SK-N-SH (cell line): ENCODE measurements around the gene MAPRE2.

ENCODE experiments used
- CTCF ChIP-seq: fragments of 200-600 bp; sonication (generic); IDR thresholded peaks from 2 replicates; pipeline ENCODE4 v1.6.1; 2017; ENCODE audit warnings: antibody characterized with exemption, mild to moderate bottlenecking, moderate library complexity
- ELF1 ChIP-seq: IDR thresholded peaks from 2 replicates; pipeline ENCODE4 v1.4.0; 2012
- EZH2phosphoT487 ChIP-seq: fragments of 200-600 bp; sonication (generic); IDR thresholded peaks from 2 replicates; pipeline ENCODE4 v1.6.1; 2017; ENCODE audit warnings: low read depth, mixed run types, mild to moderate bottlenecking, antibody characterized with exemption, moderate library complexity, borderline replicate concordance
- FOXM1 ChIP-seq: IDR thresholded peaks from 2 replicates; pipeline ENCODE4 v1.4.0; 2012; ENCODE audit warnings: low read depth, mild to moderate bottlenecking
- GABPA ChIP-seq: IDR thresholded peaks from 2 replicates; pipeline ENCODE4 v1.4.0; 2012; ENCODE audit warnings: low read depth, mild to moderate bottlenecking
- MXI1 ChIP-seq: IDR thresholded peaks from 2 replicates; pipeline ENCODE4 v1.6.1; 2012; ENCODE audit warnings: mild to moderate bottlenecking, low read depth, low read length, improper control_type of control experiment
- POLR2AphosphoS5 ChIP-seq: IDR thresholded peaks from 2 replicates; pipeline ENCODE4 v1.6.1; 2012; ENCODE audit warnings: low read depth, low read length
- SIN3A ChIP-seq: IDR thresholded peaks from 2 replicates; pipeline ENCODE4 v1.6.1; 2012; ENCODE audit warnings: low read depth, mild to moderate bottlenecking, low read length, moderate library complexity, borderline replicate concordance
- SMC3 ChIP-seq: IDR thresholded peaks from 2 replicates; pipeline ENCODE4 v1.6.1; 2012; ENCODE audit warnings: low read depth, low read length, improper control_type of control experiment
- TCF12 ChIP-seq: IDR thresholded peaks from 2 replicates; pipeline ENCODE4 v1.4.0; 2012
- TEAD4 ChIP-seq: IDR thresholded peaks from 2 replicates; pipeline ENCODE4 v1.4.0; 2012; ENCODE audit warnings: mild to moderate bottlenecking, borderline replicate concordance; ENCODE audit not compliant: insufficient read depth
- USF2 ChIP-seq: fragments of 150-350 bp; IDR thresholded peaks from 2 replicates; pipeline ENCODE4 v1.6.1; 2017; ENCODE audit warnings: antibody characterized with exemption, low read length, low read depth, borderline replicate concordance
- YY1 ChIP-seq: IDR thresholded peaks from 2 replicates; pipeline ENCODE4 v1.4.0; 2012; ENCODE audit warnings: low read depth, mild to moderate bottlenecking
- TF ChIP-seq, protein P1 (sequence below): IDR thresholded peaks from 2 replicates; pipeline ENCODE4 v1.6.1; 2012; ENCODE audit warnings: mild to moderate bottlenecking, low read depth, low read length, moderate library complexity

GRCh38 chr18:35112696-35113095 lies 71.5 kb downstream of the MAPRE2 start:
- TF ChIP-seq USF2, result no peak
- no peak for TF ChIP-seq EZH2phosphoT487
- no peak for TF ChIP-seq POLR2AphosphoS5
- no peak for TF ChIP-seq TCF12
- no peak for TF ChIP-seq CTCF
- TF ChIP-seq MXI1, result no peak
- TF ChIP-seq GABPA, result no peak
- TF ChIP-seq TEAD4, result no peak
- no peak for TF ChIP-seq ELF1
- no peak for TF ChIP-seq SMC3
- TF ChIP-seq SIN3A, result no peak
- no peak for TF ChIP-seq YY1
- TF ChIP-seq FOXM1, result no peak
- TF ChIP-seq, protein P1, sequence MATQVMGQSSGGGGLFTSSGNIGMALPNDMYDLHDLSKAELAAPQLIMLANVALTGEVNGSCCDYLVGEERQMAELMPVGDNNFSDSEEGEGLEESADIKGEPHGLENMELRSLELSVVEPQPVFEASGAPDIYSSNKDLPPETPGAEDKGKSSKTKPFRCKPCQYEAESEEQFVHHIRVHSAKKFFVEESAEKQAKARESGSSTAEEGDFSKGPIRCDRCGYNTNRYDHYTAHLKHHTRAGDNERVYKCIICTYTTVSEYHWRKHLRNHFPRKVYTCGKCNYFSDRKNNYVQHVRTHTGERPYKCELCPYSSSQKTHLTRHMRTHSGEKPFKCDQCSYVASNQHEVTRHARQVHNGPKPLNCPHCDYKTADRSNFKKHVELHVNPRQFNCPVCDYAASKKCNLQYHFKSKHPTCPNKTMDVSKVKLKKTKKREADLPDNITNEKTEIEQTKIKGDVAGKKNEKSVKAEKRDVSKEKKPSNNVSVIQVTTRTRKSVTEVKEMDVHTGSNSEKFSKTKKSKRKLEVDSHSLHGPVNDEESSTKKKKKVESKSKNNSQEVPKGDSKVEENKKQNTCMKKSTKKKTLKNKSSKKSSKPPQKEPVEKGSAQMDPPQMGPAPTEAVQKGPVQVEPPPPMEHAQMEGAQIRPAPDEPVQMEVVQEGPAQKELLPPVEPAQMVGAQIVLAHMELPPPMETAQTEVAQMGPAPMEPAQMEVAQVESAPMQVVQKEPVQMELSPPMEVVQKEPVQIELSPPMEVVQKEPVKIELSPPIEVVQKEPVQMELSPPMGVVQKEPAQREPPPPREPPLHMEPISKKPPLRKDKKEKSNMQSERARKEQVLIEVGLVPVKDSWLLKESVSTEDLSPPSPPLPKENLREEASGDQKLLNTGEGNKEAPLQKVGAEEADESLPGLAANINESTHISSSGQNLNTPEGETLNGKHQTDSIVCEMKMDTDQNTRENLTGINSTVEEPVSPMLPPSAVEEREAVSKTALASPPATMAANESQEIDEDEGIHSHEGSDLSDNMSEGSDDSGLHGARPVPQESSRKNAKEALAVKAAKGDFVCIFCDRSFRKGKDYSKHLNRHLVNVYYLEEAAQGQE, result no peak
